COR-L47 (cell line): Measurements from ENCODE around the gene PRKAG1.

Experiments
- DNase-seq: peaks from one replicate; lab custom pipeline; 2025; lab: John Stamatoyannopoulos, UW

The PRKAG1 gene

DNA sequence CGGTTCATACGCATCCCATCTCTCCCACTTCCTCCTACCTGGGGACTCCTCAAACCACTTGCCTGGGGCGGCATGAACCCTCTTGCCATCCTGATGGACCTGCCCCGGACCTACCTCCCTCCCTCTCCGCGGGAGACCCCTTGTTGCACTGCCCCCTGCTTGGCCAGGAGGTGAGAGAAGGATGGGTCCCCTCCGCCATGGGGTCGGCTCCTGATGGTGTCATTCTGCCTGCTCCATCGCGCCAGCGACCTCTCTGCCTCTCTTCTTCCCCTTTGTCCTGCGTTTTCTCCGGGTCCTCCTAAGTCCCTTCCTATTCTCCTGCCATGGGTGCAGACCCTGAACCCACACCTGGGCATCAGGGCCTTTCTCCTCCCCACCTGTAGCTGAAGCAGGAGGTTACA is 36.8 kb downstream of the PRKAG1 start:
- no peak for DNase-seq

- DNase-seq: no peak
These were observed 37.4 kb downstream of the PRKAG1 start for GRCh38 chr12:48980953-48981756.

GRCh38 chr12:48980389-48980952 is 38.1 kb downstream of the PRKAG1 start:
- DNase-seq: no peak

- DNase-seq: no peak
These were observed 38.8 kb downstream of the PRKAG1 start for GRCh38 chr12:48979602-48980388.

- no peak for DNase-seq
These were observed 39.6 kb downstream of the PRKAG1 start for GRCh38 chr12:48978741-48979601.

GRCh38 chr12:48978291-48978740 is 40.3 kb downstream of the PRKAG1 start, which contains the start of gene WNT1:
Gene WNT1 (plus strand): TSS chr12:48978322. CDS start chr12:48978651, 329 bp downstream.
- no peak for DNase-seq

- DNase-seq: peak; percentile 57
These were observed 41.0 kb downstream of the PRKAG1 start for GRCh38 chr12:48977290-48978281.

- DNase-seq: no peak
These were observed 44.5 kb downstream of the PRKAG1 start for GRCh38 chr12:48973941-48974673.

DNA sequence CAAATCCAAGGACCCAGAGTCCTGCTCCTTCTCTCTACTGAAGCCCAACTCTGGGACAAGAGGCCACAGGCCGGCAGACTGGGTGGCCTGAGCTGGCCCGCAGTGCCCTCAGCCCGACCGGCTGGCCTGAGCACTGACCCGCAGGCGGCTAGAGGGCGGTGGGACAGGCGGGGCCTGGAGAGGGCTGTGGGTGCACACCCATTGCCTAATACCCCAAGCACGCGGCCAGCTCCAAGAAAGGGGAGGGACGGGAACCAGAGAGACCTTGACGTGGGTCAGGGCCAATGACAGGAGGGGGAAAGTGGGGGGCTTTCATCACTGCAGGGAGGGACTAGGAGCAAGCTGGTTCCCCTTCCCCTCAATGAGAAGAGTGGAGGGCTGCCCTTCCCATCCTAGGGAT is 45.0 kb downstream of the PRKAG1 start:
- DNase-seq: no peak

DNA sequence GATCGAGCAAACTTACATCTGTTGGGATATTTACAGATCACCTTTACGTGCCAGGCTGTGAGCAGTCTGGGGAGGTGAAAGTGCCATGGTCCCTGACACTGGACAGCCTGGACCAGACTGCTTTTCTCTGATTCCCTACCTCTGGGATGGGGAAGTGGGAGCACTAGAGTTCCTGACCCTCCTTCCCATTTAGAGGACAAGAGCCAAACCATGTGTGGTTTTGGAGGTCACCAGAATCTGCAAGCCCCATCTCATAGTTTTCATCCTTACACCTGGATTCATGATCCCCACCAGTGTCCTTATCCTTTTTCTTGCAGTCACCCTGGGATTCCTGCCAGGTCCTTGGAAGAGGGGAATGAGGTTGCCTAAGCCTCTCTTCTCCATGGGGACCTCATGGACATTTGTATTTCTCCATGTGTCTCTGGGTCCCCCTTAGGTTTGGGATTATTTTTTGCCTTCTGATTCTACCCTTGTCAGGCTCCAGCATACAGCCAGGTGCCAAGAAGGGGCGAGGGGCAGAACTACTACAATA is 45.6 kb downstream of the PRKAG1 start:
- DNase-seq: no peak

DNA sequence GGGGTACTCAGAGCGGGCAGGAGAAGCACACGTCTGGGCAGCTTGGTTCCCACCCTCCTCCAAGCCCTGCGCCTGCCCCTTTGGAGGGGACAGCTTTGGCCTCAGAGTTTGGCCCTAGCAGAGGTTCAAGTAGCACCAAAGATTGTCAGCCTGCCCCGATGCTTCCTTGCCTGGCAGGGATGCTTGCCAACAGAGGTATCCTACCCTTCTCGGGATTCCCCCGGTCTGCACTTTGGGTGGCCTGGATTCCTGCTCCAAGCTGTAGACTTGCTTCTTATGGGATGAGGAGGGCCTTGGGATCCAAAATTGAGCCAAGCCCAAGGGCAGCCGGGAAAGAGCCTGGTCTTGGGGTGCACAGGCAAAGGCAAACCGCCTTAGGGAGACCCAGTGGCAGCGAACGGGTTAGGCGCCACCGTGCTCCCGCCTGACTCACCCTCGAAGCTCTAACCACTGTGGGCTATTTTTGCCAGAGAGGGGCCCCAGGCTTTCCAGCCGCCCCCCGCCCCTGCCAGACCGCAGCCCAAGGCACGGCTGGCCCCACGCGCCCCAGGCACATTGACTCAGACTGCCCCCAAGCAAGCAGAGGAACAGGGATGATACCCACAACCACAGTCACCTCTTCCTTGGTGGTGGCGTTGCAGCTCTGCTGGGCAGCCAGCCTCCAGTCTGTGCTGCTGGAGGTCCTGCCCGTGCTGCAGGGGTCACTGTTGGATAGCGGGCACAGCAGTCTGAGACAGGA is 46.2 kb downstream of the PRKAG1 start:
- no peak for DNase-seq

DNA sequence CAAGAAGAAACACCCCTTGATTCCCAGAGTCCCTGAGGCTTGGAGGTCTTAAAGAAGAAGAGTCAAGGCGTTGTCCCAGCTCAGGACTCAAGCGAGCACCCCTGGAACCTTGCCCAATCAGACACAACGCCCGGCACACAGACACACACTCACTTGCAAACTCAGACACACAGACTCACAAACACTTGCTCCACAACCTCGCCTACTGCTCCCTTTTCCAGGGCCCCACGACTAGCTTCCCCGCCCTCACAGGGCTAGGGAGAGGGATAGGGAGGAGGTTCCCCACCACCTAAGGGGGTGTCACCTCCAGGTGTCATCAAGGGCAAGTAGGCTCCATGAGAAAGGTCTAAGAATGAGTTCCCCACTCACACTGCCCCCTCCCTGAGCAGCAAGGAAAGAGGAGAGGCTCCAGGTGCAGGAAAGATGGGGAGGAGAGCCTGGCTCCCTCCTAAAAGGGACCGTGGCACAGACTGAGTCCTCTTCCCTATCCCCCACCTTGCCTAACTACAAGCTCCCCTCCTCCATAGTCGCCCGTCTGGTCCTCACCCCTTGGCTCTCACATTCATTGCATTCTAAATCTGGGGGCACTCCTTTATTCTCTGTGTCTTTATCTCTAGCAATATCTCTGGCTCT is 47.8 kb downstream of the PRKAG1 start:
- DNase-seq: no peak

DNA sequence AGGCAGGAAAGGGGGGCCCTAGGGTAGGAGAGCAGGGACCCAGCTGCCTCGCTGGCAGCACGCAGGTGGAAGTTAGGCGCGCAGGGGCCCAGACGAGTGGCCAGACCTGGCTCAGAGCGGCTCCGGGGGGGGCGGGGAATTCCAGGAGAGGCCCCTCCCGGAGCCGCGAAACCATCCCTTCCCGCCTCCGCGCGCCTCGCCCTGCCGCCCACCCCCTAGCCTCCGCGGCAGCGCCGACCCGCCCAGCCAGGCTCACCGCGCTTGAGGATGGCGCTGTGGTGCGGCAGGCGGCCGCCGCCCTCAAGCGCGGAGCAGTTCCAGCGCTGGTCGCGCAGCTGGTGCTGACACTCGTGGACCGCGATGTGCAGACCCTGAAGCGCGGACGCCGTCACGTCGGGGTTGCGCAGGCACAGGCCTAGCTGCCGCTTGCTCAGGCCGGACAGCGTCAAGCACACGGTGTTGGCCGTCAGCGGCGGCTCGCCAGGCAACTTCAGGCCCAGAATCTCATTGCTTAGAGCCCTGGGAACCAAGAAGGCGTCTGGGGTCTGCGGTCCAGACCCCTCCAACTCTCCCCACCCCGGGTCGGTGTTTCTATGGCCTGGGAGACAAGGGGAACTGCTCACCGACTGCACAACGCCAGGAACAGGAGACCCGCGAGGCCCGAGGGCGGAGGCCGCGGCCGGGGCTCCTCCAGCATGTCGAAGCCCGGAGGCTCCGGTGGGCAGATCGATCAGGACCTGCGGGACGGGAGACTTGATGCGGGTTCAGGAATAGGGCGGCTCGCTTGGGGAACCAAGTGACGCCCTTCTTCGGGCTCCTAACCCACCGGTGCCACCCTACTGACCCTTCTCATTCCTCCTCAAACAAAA is 48.5 kb downstream of the PRKAG1 start:
- no peak for DNase-seq

GRCh38 chr12:48969160-48969771 is 49.3 kb downstream of the PRKAG1 start:
- no peak for DNase-seq

GRCh38 chr12:48968467-48968866 is 50.1 kb downstream of the PRKAG1 start:
- no peak for DNase-seq

- no peak for DNase-seq
These were observed 50.6 kb downstream of the PRKAG1 start for GRCh38 chr12:48967991-48968390.
